ENCODE results near the gene YIF1B.

DNA sequence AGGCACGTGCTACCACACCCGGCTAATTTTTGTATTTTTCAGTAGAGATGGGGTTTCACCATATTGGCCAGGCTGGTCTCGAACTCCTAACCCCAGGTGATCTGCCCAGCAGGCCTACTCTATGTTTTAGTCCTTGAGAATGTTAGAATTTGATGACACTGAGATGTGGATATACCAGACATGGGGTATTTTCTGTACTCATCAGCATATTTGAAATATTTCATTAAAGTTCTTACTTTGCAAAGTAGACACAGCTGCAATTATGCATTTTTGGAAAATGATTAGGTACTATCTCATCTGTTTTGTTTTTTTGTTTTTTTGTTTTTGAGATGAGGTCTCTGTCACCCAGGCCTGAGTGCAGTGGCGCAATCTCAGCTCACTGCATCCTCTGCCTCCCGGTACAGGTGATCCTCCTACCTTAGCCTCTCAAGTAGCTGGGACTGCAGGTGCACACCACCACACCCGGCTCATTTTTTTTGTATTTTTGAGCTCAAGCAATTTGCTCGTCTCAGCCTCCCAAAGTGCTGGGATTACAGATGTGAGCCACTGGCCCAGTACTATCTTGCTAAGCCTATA, 38.7 kb downstream of the YIF1B start:
- TF ChIP-seq, protein P1, sequence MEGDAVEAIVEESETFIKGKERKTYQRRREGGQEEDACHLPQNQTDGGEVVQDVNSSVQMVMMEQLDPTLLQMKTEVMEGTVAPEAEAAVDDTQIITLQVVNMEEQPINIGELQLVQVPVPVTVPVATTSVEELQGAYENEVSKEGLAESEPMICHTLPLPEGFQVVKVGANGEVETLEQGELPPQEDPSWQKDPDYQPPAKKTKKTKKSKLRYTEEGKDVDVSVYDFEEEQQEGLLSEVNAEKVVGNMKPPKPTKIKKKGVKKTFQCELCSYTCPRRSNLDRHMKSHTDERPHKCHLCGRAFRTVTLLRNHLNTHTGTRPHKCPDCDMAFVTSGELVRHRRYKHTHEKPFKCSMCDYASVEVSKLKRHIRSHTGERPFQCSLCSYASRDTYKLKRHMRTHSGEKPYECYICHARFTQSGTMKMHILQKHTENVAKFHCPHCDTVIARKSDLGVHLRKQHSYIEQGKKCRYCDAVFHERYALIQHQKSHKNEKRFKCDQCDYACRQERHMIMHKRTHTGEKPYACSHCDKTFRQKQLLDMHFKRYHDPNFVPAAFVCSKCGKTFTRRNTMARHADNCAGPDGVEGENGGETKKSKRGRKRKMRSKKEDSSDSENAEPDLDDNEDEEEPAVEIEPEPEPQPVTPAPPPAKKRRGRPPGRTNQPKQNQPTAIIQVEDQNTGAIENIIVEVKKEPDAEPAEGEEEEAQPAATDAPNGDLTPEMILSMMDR (IDR thresholded peaks at IDR 0.05; ENCODE audit: low read depth, low read length, missing input control): no peak
- TF ChIP-seq RAD21 (IDR thresholded peaks at IDR 0.05) (no peak), HNF4G (IDR thresholded peaks at IDR 0.05) (no peak), JUND (IDR thresholded peaks at IDR 0.05) (no peak)
